Activated CD8-positive, alpha-beta T cell treated with anti-CD3 and anti-CD28 coated beads for 36 hours (primary cell): Measurements from ENCODE around the gene DIRAS2. TPM values are rescaled to one million over a fixed set of nuclear protein-coding genes. Genes with fewer than 3 reads are reported as not detected.

ENCODE experiments used
- ATAC-seq: fragments of 200-7000 bp; cut with Tn5 transposase; one replicate; pipeline ENCODE4 v1.10.0; 2021; ENCODE audit warnings: mild to moderate bottlenecking, moderate library complexity
- CTCF ChIA-PET: fragments of 350-600 bp; sonication (Branson Sonifier 250); formaldehyde crosslinking; loops from one replicate; lab custom pipeline; 2021; ENCODE audit warnings: antibody characterized with exemption; lab: Charles Lee
- POLR2A ChIA-PET: fragments of 350-600 bp; sonication (Branson Sonifier 250); formaldehyde crosslinking; loops from one replicate; lab custom pipeline; 2021; ENCODE audit warnings: antibody characterized with exemption; lab: Charles Lee
- DNase-seq: peaks from one replicate; pipeline ENCODE4 v3.0.0-alpha.2; 2020
- H3K27ac Mint-ChIP-seq: one replicate; pipeline ENCODE4 v1.8.0; 2021; ENCODE audit warnings: mild to moderate bottlenecking, mixed read lengths
- H3K27me3 Mint-ChIP-seq: one replicate; pipeline ENCODE4 v1.8.0; 2021; ENCODE audit warnings: mixed read lengths
- H3K36me3 Mint-ChIP-seq: one replicate; pipeline ENCODE4 v1.8.0; 2021; ENCODE audit warnings: low read depth, mixed read lengths
- H3K4me1 Mint-ChIP-seq: one replicate; pipeline ENCODE4 v1.8.0; 2021; ENCODE audit warnings: low read depth, mixed read lengths
- H3K4me3 Mint-ChIP-seq: one replicate; pipeline ENCODE4 v1.8.0; 2021; ENCODE audit warnings: mild to moderate bottlenecking, moderate library complexity, mixed read lengths
- H3K9me3 Mint-ChIP-seq: one replicate; pipeline ENCODE4 v1.8.0; 2021; ENCODE audit warnings: mixed read lengths
- intact Hi-C: fragments of 100-400 bp; cut with micrococcal nuclease; formaldehyde crosslinking; loops from one replicate; pipeline ENCODE4 v1.10.0; 2022
- total RNA-seq, 2 experiments: library from RNA; stranded (reverse); gene quantifications; one replicate each; pipeline ENCODE4 v1.2.3, GENCODE V29; 2021
- TF ChIP-seq, protein P1 (sequence below): fragments of 200-600 bp; IDR thresholded peaks from one replicate; pipeline ENCODE4 v1.8.0; 2022; ENCODE audit warnings: antibody characterized with exemption, mild to moderate bottlenecking

DIRAS2 gene, protein sequence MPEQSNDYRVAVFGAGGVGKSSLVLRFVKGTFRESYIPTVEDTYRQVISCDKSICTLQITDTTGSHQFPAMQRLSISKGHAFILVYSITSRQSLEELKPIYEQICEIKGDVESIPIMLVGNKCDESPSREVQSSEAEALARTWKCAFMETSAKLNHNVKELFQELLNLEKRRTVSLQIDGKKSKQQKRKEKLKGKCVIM
- total RNA-seq = not detected

GRCh38 chr9:90642570-90643539 lies at the start of gene DIRAS2:
Gene DIRAS2 (minus strand): TSS chr9:90642824. CDS start chr9:90613827, 28,997 bp downstream.
- peak; percentile 35 for DNase-seq
- TF ChIP-seq, protein P1, sequence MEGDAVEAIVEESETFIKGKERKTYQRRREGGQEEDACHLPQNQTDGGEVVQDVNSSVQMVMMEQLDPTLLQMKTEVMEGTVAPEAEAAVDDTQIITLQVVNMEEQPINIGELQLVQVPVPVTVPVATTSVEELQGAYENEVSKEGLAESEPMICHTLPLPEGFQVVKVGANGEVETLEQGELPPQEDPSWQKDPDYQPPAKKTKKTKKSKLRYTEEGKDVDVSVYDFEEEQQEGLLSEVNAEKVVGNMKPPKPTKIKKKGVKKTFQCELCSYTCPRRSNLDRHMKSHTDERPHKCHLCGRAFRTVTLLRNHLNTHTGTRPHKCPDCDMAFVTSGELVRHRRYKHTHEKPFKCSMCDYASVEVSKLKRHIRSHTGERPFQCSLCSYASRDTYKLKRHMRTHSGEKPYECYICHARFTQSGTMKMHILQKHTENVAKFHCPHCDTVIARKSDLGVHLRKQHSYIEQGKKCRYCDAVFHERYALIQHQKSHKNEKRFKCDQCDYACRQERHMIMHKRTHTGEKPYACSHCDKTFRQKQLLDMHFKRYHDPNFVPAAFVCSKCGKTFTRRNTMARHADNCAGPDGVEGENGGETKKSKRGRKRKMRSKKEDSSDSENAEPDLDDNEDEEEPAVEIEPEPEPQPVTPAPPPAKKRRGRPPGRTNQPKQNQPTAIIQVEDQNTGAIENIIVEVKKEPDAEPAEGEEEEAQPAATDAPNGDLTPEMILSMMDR = no peak
- peak; percentile 77 for ATAC-seq

GRCh38 chr9:90684736-90685135 lies 42.1 kb upstream of the DIRAS2 start:
- ATAC-seq (no peak), DNase-seq (no peak)
- CTCF ChIA-PET = interaction anchor here (1.0 kb wide), 2 partner anchors 13 to 16 kb away, joined by 3 to 4 read pairs; no protein-coding TSS in a partner anchor
- H3K9me3 Mint-ChIP-seq = peaks cover 4% of the 10 kb centered on the region
- TF ChIP-seq, protein P1 = no peak
- H3K36me3 Mint-ChIP-seq = no peaks in the 10 kb centered on the region
- peaks cover 8% of the 10 kb centered on the region for H3K27me3 Mint-ChIP-seq
- POLR2A ChIA-PET = no interaction called here
- no peak overlapping the region for H3K4me3 Mint-ChIP-seq
- intact Hi-C loops = no loop called here
- H3K27ac Mint-ChIP-seq = no peak overlapping the region
- no peaks in the 10 kb centered on the region for H3K4me1 Mint-ChIP-seq

More at GRCh38 chr9:90642570-90643539, at the start of gene DIRAS2:
- Mint-ChIP-seq H3K4me1 (no peaks in the 10 kb centered on the region), H3K27me3 (peaks cover 44% of the 10 kb centered on the region), H3K36me3 (no peaks in the 10 kb centered on the region), H3K4me3 (peak within 1 kb of the TSS; percentile 35), H3K9me3 (no peaks in the 10 kb centered on the region), H3K27ac (no peak within 1 kb of the TSS)
- intact Hi-C loops = no loop called here
- ChIA-PET CTCF (no interaction called here), POLR2A (no interaction called here)

GRCh38 chr9:90684106-90684505 lies 41.5 kb upstream of the DIRAS2 start:
- Mint-ChIP-seq H3K27ac (no peak overlapping the region), H3K9me3 (peaks cover 4% of the 10 kb centered on the region), H3K27me3 (peaks cover 8% of the 10 kb centered on the region), H3K4me3 (no peak overlapping the region), H3K4me1 (no peaks in the 10 kb centered on the region), H3K36me3 (no peaks in the 10 kb centered on the region)
- DNase-seq (no peak), ATAC-seq (no peak)
- ChIA-PET POLR2A (no interaction called here), CTCF (interaction anchor here (1.0 to 1.3 kb wide), 2 partner anchors 8 to 15 kb away, joined by 3 to 4 read pairs; no protein-coding TSS in a partner anchor)
- intact Hi-C loops = no loop called here
- TF ChIP-seq, protein P1 = no peak

GRCh38 chr9:90680534-90680933 lies 37.9 kb upstream of the DIRAS2 start:
- DNase-seq (no peak), ATAC-seq (no peak)
- Mint-ChIP-seq H3K36me3 (no peaks in the 10 kb centered on the region), H3K4me3 (no peak overlapping the region), H3K27ac (no peak overlapping the region), H3K9me3 (no peaks in the 10 kb centered on the region), H3K27me3 (peaks cover 4% of the 10 kb centered on the region), H3K4me1 (no peaks in the 10 kb centered on the region)
- ChIA-PET POLR2A (no interaction called here), CTCF (no interaction called here)
- intact Hi-C loops = no loop called here
- TF ChIP-seq, protein P1 = no peak
